Astrocyte (in vitro differentiated cells and primary cell): ENCODE measurements around the gene PTGR3.

Experiments used
- EZH2 ChIP-seq: IDR thresholded peaks from 2 replicates; pipeline ENCODE4 v1.6.1; 2012; ENCODE audit warnings: mild to moderate bottlenecking, low read length, inconsistent platforms; ENCODE audit not compliant: insufficient read depth
- TF ChIP-seq, protein P1 (sequence below): IDR thresholded peaks from 2 replicates; pipeline ENCODE4 v1.5.1; 2011; ENCODE audit warnings: low read depth, mild to moderate bottlenecking, inconsistent platforms, low read length, moderate library complexity; ENCODE audit not compliant: insufficient read depth

DNA sequence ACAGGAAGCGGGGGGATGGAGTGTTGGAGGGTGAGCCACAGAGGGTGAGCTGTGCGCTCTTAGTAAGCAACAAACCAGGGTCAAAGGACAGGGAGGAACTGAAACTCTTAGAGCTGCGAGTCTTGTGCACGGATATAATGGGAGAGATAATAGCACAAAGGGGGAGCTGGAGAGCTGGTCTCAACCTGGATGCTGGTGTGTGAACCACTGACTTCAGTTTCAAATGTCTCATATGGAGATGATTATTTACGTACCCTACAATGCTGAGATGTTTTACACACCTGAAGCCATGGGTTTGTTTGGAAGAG, 35.9 kb downstream of the PTGR3 start:
- TF ChIP-seq, protein P1, sequence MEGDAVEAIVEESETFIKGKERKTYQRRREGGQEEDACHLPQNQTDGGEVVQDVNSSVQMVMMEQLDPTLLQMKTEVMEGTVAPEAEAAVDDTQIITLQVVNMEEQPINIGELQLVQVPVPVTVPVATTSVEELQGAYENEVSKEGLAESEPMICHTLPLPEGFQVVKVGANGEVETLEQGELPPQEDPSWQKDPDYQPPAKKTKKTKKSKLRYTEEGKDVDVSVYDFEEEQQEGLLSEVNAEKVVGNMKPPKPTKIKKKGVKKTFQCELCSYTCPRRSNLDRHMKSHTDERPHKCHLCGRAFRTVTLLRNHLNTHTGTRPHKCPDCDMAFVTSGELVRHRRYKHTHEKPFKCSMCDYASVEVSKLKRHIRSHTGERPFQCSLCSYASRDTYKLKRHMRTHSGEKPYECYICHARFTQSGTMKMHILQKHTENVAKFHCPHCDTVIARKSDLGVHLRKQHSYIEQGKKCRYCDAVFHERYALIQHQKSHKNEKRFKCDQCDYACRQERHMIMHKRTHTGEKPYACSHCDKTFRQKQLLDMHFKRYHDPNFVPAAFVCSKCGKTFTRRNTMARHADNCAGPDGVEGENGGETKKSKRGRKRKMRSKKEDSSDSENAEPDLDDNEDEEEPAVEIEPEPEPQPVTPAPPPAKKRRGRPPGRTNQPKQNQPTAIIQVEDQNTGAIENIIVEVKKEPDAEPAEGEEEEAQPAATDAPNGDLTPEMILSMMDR = no peak
- no peak for TF ChIP-seq EZH2
